Measurements from ENCODE around the gene KDELR1. TPM values are rescaled to one million over a fixed set of nuclear protein-coding genes. Genes with fewer than 3 reads are reported as not detected.

Gene KDELR1
- total and polyA plus RNA-seq, 2 of the 13 experiments (the other 11 are each of a cell fraction or from before 2014, with no cell fraction given), result 134 to 185 TPM

GRCh38 chr19:48354332-48354992 lies 36.9 kb downstream of the KDELR1 start (continued):
- no peak for TF ChIP-seq ZNF276 (CRISPR knock-in tag; IDR thresholded peaks at IDR 0.05; ENCODE audit: low read depth)
- TF ChIP-seq ZFP41 (CRISPR knock-in tag; IDR thresholded peaks at IDR 0.05; ENCODE audit: borderline replicate concordance), result no peak
- TF ChIP-seq ZNF800 (CRISPR knock-in tag; IDR thresholded peaks at IDR 0.05), result no peak
- TF ChIP-seq ESRRA (CRISPR knock-in tag; IDR thresholded peaks at IDR 0.05; ENCODE audit: low read depth), result peak; percentile 95
- TF ChIP-seq ZNF567 (CRISPR knock-in tag; IDR thresholded peaks at IDR 0.05; ENCODE audit: borderline replicate concordance), result no peak
- no peak for TF ChIP-seq U2AF1 (optimal IDR thresholded peaks at IDR 0.05; ENCODE audit: low read depth, low read length)
- TF ChIP-seq, protein P1, sequence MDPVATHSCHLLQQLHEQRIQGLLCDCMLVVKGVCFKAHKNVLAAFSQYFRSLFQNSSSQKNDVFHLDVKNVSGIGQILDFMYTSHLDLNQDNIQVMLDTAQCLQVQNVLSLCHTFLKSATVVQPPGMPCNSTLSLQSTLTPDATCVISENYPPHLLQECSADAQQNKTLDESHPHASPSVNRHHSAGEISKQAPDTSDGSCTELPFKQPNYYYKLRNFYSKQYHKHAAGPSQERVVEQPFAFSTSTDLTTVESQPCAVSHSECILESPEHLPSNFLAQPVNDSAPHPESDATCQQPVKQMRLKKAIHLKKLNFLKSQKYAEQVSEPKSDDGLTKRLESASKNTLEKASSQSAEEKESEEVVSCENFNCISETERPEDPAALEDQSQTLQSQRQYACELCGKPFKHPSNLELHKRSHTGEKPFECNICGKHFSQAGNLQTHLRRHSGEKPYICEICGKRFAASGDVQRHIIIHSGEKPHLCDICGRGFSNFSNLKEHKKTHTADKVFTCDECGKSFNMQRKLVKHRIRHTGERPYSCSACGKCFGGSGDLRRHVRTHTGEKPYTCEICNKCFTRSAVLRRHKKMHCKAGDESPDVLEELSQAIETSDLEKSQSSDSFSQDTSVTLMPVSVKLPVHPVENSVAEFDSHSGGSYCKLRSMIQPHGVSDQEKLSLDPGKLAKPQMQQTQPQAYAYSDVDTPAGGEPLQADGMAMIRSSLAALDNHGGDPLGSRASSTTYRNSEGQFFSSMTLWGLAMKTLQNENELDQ (CRISPR knock-in tag; IDR thresholded peaks at IDR 0.05; ENCODE audit: borderline replicate concordance), result no peak
- peak; percentile 53 to 97; a peak in 3 of 4 replicates for TF ChIP-seq EP300 (IDR thresholded peaks at IDR 0.05; ENCODE audit: low read depth in 2 of 2, low read length in 2 of 2)
- TF ChIP-seq EP300 (CRISPR knock-in tag; IDR thresholded peaks at IDR 0.05; ENCODE audit: borderline replicate concordance), result peak; percentile 97
- TF ChIP-seq GRHL1 (CRISPR knock-in tag; conservative IDR thresholded peaks at IDR 0.05), result no peak
- no peak for TF ChIP-seq ZFAT (CRISPR knock-in tag; conservative IDR thresholded peaks at IDR 0.05)
- TF ChIP-seq ZNF878 (CRISPR knock-in tag; IDR thresholded peaks at IDR 0.05), result peak; percentile 74
- TF ChIP-seq BRF2 (CRISPR knock-in tag; IDR thresholded peaks at IDR 0.05), result no peak
- TF ChIP-seq HDAC6 (IDR thresholded peaks at IDR 0.05; ENCODE audit: low read depth, low read length), result no peak
- no peak for TF ChIP-seq ZNF253 (CRISPR knock-in tag; IDR thresholded peaks at IDR 0.05; ENCODE audit: borderline replicate concordance)
- peak; percentile 92 for TF ChIP-seq RCOR2 (CRISPR knock-in tag; IDR thresholded peaks at IDR 0.05)
- TF ChIP-seq MEIS2 (CRISPR knock-in tag; IDR thresholded peaks at IDR 0.05), result peak; percentile 91
- TF ChIP-seq ARNTL (CRISPR knock-in tag; IDR thresholded peaks at IDR 0.05), result no peak; the same call in 1 of the 2 replicates

Measured in HepG2 (cell line).